IMR-90 (cell line): ENCODE results near the gene NFIX. TPM values are rescaled to one million over a fixed set of nuclear protein-coding genes. Genes with fewer than 3 reads are reported as not detected.
A peak's percentile ranks its signal among the peaks of the same experiment; 100 is the strongest.

ENCODE experiments used
- ATAC-seq: fragments of 200-7000 bp; cut with Tn5 transposase; 2 replicates; pipeline ENCODE4 v1.9.1; 2020; ENCODE audit warnings: low read depth, mild to moderate bottlenecking, moderate library complexity
- BruUV-seq: library from RNA; stranded (reverse); fragments of 400-500 nt; replicated peaks from 2 replicates; lab custom pipeline; 2021; lab: Mats Ljungman, UMichigan
- CTCF ChIA-PET: fragments of 300-600 bp; formaldehyde crosslinking; extraction: SDS; loops from one replicate; lab custom pipeline; 2021; ENCODE audit warnings: antibody characterized with exemption; lab: Yijun Ruan, JAX
- POLR2A ChIA-PET: fragments of 300-600 bp; sonication (Branson Sonifier 250); formaldehyde crosslinking; loops from one replicate; lab custom pipeline; 2022; ENCODE audit warnings: antibody characterized with exemption; ENCODE audit not compliant: unreplicated experiment; lab: Charles Lee
- DNase-seq: peaks from one replicate; pipeline ENCODE4 v3.0.0; 2013
- H2AFZ ChIP-seq: replicated peaks from 2 replicates; pipeline ENCODE3; 2013; ENCODE audit warnings: low read length, mild to moderate bottlenecking; ENCODE audit not compliant: poor library complexity
- H2AK5ac ChIP-seq: 2 replicates; pipeline ENCODE4 v1.6.1; 2013; ENCODE audit warnings: low read depth, low read length, inconsistent platforms
- H2AK9ac ChIP-seq: replicated peaks from 2 replicates; pipeline ENCODE3; 2013; ENCODE audit warnings: mild to moderate bottlenecking, low read depth, low read length, moderate library complexity; ENCODE audit not compliant: poor library complexity
- H2BK120ac ChIP-seq: 2 replicates; pipeline ENCODE4 v1.6.1; 2013; ENCODE audit warnings: low read depth, low read length, inconsistent platforms
- H2BK15ac ChIP-seq: 3 replicates; pipeline ENCODE4 v1.6.1; 2013; ENCODE audit warnings: low read depth, low read length, inconsistent platforms
- H2BK20ac ChIP-seq: 2 replicates; pipeline ENCODE4 v1.6.1; 2013; ENCODE audit warnings: low read depth, mild to moderate bottlenecking, inconsistent platforms, low read length, moderate library complexity
- H2BK5ac ChIP-seq: 2 replicates; pipeline ENCODE4 v1.6.1; 2013; ENCODE audit warnings: mild to moderate bottlenecking, low read depth, low read length, inconsistent platforms; ENCODE audit not compliant: poor library complexity, severe bottlenecking
- H3K14ac ChIP-seq: replicated peaks from 2 replicates; pipeline ENCODE4 v1.6.1; 2013; ENCODE audit warnings: low read depth, low read length, inconsistent platforms
- H3K18ac ChIP-seq: 2 replicates; pipeline ENCODE4 v1.6.1; 2013; ENCODE audit warnings: low read depth, low read length, control low read depth
- H3K23ac ChIP-seq: 2 replicates; pipeline ENCODE4 v1.6.1; 2013; ENCODE audit warnings: low read depth, low read length, inconsistent platforms
- H3K27ac ChIP-seq: 2 replicates; pipeline ENCODE4 v1.5.1; 2013; ENCODE audit warnings: mild to moderate bottlenecking, control low read depth, low read length; ENCODE audit not compliant: insufficient read depth
- H3K27me3 ChIP-seq: 2 replicates; pipeline ENCODE4 v1.6.1; 2013; ENCODE audit warnings: low read length; ENCODE audit not compliant: control insufficient read depth, insufficient read depth
- H3K36me3 ChIP-seq: 2 replicates; pipeline ENCODE4 v1.6.1; 2013; ENCODE audit warnings: low read length, mixed read lengths; ENCODE audit not compliant: control insufficient read depth, insufficient read depth
- H3K4ac ChIP-seq: 2 replicates; pipeline ENCODE4 v1.6.1; 2013; ENCODE audit warnings: low read depth, low read length, inconsistent platforms
- H3K4me1 ChIP-seq: 2 replicates; pipeline ENCODE4 v1.6.1; 2013; ENCODE audit warnings: low read length, mixed read lengths; ENCODE audit not compliant: control insufficient read depth, insufficient read depth
- H3K4me2 ChIP-seq: 2 replicates; pipeline ENCODE4 v1.6.1; 2013; ENCODE audit warnings: low read depth, mild to moderate bottlenecking, control low read depth, low read length, moderate library complexity
- H3K4me3 ChIP-seq: 2 replicates; pipeline ENCODE4 v1.5.1; 2013; ENCODE audit warnings: low read depth, mild to moderate bottlenecking, control low read depth, low read length, moderate library complexity; ENCODE audit not compliant: insufficient read depth
- H3K56ac ChIP-seq: 2 replicates; pipeline ENCODE4 v1.6.1; 2013; ENCODE audit warnings: low read length, inconsistent platforms; ENCODE audit not compliant: insufficient read depth; ENCODE audit errors: extremely low read depth
- H3K79me1 ChIP-seq, 2 experiments: 2 replicates each; pipeline ENCODE4 v1.6.1; 2013; ENCODE audit warnings: low read length in 2 of 2, inconsistent platforms in 1 of 2, low read depth in 1 of 2
- H3K9ac ChIP-seq: 2 replicates; pipeline ENCODE4 v1.6.1; 2013; ENCODE audit warnings: low read depth, low read length, control low read depth
- H3K9me1 ChIP-seq: 2 replicates; pipeline ENCODE4 v1.6.1; 2013; ENCODE audit warnings: low read length, inconsistent platforms; ENCODE audit not compliant: insufficient read depth
- H3K9me3 ChIP-seq: 2 replicates; pipeline ENCODE4 v1.6.1; 2013; ENCODE audit warnings: low read length; ENCODE audit not compliant: control insufficient read depth, insufficient read depth
- H4K20me1 ChIP-seq: 2 replicates; pipeline ENCODE4 v1.6.1; 2013; ENCODE audit warnings: low read length, inconsistent platforms; ENCODE audit not compliant: insufficient read depth
- H4K5ac ChIP-seq: 2 replicates; pipeline ENCODE4 v1.6.1; 2013; ENCODE audit warnings: mild to moderate bottlenecking, low read depth, low read length, control low read depth
- H4K8ac ChIP-seq, 2 experiments: 2 replicates each; pipeline ENCODE4 v1.6.1; 2013; ENCODE audit warnings: low read depth in 2 of 2, low read length in 2 of 2, control low read depth in 1 of 2, inconsistent platforms in 1 of 2
- H4K91ac ChIP-seq: 2 replicates; pipeline ENCODE4 v1.6.1; 2013; ENCODE audit warnings: low read depth, low read length, inconsistent platforms; ENCODE audit not compliant: insufficient read depth
- BHLHE40 ChIP-seq: fragments of 150-350 bp; IDR thresholded peaks from 2 replicates; pipeline ENCODE4 v1.6.1; 2016; ENCODE audit warnings: mild to moderate bottlenecking, low read depth, low read length
- CHD1 ChIP-seq: IDR thresholded peaks from 2 replicates; pipeline ENCODE4 v1.6.1; 2012; ENCODE audit warnings: low read depth, low read length, improper control_type of control experiment
- FOS ChIP-seq: fragments of 150-350 bp; IDR thresholded peaks from 2 replicates; pipeline ENCODE4 v1.6.1; 2016; ENCODE audit warnings: low read depth, low read length
- MAZ ChIP-seq: IDR thresholded peaks from 2 replicates; pipeline ENCODE4 v1.6.1; 2012; ENCODE audit warnings: low read depth, mild to moderate bottlenecking, low read length, improper control_type of control experiment, moderate library complexity, borderline replicate concordance
- MXI1 ChIP-seq: IDR thresholded peaks from 2 replicates; pipeline ENCODE4 v1.6.1; 2012; ENCODE audit warnings: low read depth, mild to moderate bottlenecking, low read length, moderate library complexity, borderline replicate concordance
- NFE2L2 ChIP-seq: fragments of 150-350 bp; IDR thresholded peaks from 2 replicates; pipeline ENCODE4 v1.6.1; 2016; ENCODE audit warnings: low read depth, mild to moderate bottlenecking, low read length
- POLR2A ChIP-seq: IDR thresholded peaks from 2 replicates; pipeline ENCODE4 v1.6.1; 2012; ENCODE audit warnings: mild to moderate bottlenecking, low read depth, low read length
- RCOR1 ChIP-seq: IDR thresholded peaks from 2 replicates; pipeline ENCODE4 v1.6.1; 2012; ENCODE audit warnings: mild to moderate bottlenecking, low read length, improper control_type of control experiment; ENCODE audit not compliant: insufficient replicate concordance
- WGBS, 2 experiments: methylation state at CpG; one replicate each; pipeline versions ENCODE4 v1.1.5 to v1.1.7; 2013; ENCODE audit warnings: missing lambda C conversion rate in 2 of 2; ENCODE audit not compliant: insufficient read length in 1 of 2; ENCODE audit errors: extremely low coverage in 2 of 2; 5-methylcytosine and 5-hydroxymethylcytosine counted together
- dilution Hi-C: fragments of 300-500 bp; cut with HindIII; formaldehyde crosslinking; loops from one replicate; pipeline ENCODE4 v1.14.3; 2018; ENCODE audit warnings: low sequenced_read_pairs; ENCODE audit not compliant: unreplicated experiment
- in situ Hi-C: fragments of 300-500 bp; cut with MboI; formaldehyde crosslinking; loops from 3 replicates; pipeline ENCODE4 v1.14.3; 2019; ENCODE audit warnings: low sequenced_read_pairs, inconsistent platforms, mixed read lengths
- intact Hi-C: fragments of 100-400 bp; cut with micrococcal nuclease; formaldehyde crosslinking; loops from 2 replicates; pipeline ENCODE4 v1.10.0; 2022
- polyA plus RNA-seq, 3 experiments: library from polyadenylated mRNA; depleted of rRNA; stranded (reverse); fragments of >200 nt; gene quantifications; 2 replicates each; pipeline ENCODE4 v1.2.3, GENCODE V29; 2012; ENCODE audit warnings: low replicate concordance in 1 of 3
- total RNA-seq: library from RNA; depleted of rRNA; stranded (reverse); fragments of >200 nt; gene quantifications from 2 replicates; pipeline ENCODE4 v1.2.3, GENCODE V29; 2012
- TF ChIP-seq, protein P1 (sequence below): fragments of 150-350 bp; IDR thresholded peaks from 2 replicates; pipeline ENCODE4 v1.6.1; 2017; ENCODE audit warnings: mild to moderate bottlenecking, antibody characterized with exemption, low read length, low read depth
- TF ChIP-seq, protein P2 (sequence below): conservative IDR thresholded peaks from 2 replicates; pipeline ENCODE4 v1.5.1; 2012; ENCODE audit warnings: mild to moderate bottlenecking, low read depth, low read length, improper control_type of control experiment

NFIX gene
- total and polyA plus RNA-seq, 2 of the 4 experiments (the other 2 are of a cell fraction): 10.2 to 47.7 TPM

DNA sequence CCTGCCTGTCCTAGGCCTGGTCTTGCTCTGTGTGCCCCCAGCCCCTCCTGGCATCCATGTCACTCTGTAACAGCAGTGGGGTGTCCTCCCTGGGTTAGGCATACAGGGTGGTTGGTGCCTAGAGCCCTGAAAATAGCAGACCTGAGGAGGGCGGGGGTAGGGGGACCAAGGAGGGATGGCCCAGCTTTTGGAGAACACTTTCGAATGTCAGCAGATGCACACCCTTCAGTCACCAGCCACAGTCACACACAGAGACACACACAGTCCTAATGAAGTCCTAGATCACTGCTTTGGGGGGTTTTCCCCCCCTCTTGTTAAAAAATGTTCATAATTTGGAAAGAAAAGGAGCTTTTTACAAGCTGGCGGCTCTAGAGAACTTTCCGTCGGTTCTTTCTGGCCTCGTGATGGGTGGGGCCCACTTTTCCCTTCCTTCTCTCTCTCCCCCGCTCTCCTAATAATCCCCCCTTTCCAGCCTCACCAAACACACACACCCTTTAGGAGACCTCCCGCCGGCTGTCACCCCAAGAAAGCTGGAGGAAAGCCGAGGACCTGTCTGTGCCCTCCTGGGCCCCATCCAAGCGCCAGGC lies 59.4 kb downstream of the NFIX start (continued):
- no peak for TF ChIP-seq FOS

DNA sequence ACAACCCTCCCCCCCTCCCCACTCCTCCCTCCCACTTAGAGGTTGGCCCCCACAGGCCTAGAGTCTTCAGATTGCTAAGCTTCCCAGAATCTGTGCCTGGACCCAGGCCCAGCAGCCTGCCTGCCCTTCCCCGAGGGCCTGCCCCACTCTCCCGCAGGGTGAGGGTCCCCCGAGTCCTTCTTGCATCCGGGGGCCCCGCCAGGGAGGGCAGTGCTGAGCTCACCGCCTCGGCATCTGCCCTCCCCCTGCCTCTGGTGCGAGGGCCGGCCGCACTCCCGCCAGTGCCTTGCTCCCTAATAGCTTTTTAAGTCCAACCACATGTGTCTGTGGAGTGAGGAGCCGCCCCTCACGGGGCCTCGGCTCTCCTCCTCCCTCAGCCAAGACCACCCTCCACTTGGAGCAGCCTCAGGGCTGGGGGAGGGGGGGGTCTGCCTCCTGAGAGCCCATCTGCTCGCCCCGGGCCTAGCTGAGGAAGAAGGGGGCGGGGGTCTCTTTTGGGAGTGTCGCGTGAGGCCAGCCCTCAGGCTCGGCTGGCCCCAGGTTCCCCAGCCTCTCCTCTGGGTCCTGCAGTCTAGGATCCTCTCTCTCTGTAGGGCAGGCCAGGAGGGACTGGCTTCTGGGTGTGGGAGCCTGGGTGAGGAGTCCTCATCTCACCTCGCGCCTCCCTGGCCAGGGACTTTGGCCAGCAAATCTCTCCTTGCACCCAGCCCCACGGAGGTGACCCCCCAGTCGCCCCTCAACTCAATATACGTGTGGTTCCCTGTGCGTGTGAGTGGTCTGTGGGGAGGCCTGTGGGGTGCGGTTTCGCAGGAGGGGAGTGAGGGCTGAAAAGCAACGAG lies 60.2 kb downstream of the NFIX start:
- no peaks in the 10 kb centered on the region for H3K27me3 ChIP-seq
- H2AK9ac ChIP-seq: peak overlapping the region; percentile 100
- peak overlapping the region; percentile 100 for H2BK5ac ChIP-seq
- H3K9me3 ChIP-seq: no peaks in the 10 kb centered on the region
- H4K91ac ChIP-seq: peak overlapping the region; percentile 100
- peaks cover 12% of the 10 kb centered on the region; the same call in 1 of the 2 replicates for H4K20me1 ChIP-seq
- peak overlapping the region; percentile 96 for H4K5ac ChIP-seq
- H3K4me1 ChIP-seq: peaks cover 75% of the 10 kb centered on the region
- H3K56ac ChIP-seq: peak overlapping the region; percentile 96
- H3K23ac ChIP-seq: peak overlapping the region; percentile 99
- WGBS, 2 experiments: no CpG with 5 or more reads among the region's 29 CpGs
- peak overlapping the region; percentile 75 for H3K4me2 ChIP-seq
- H2BK15ac ChIP-seq: peak overlapping the region; percentile 99; the same call in 2 of the 3 replicates
- ChIA-PET CTCF (interaction anchor here (0.6 to 2.7 kb wide), 3 partner anchors 22 to 90 kb away, joined by 3 to 13 read pairs (median 7); no protein-coding TSS in a partner anchor), POLR2A (interaction anchor here (0.5 to 1.1 kb wide), 4 partner anchors 11 to 615 kb away, joined by 3 to 11 read pairs (median 6); no protein-coding TSS in a partner anchor)
- peak overlapping the region; percentile 92 for H3K9ac ChIP-seq
- peak overlapping the region; percentile 100 for H3K27ac ChIP-seq
- H2BK120ac ChIP-seq: peak overlapping the region; percentile 100
- peak overlapping the region; percentile 100 for H3K14ac ChIP-seq
- H3K9me1 ChIP-seq: peaks cover 41% of the 10 kb centered on the region
- peak overlapping the region; percentile 95 for H2BK20ac ChIP-seq
- in situ Hi-C loops: no loop called here
- H2AFZ ChIP-seq: peak overlapping the region; percentile 80
- H3K4ac ChIP-seq: peak overlapping the region; percentile 100
- peak overlapping the region; percentile 100 for H2AK5ac ChIP-seq
- no TSS peak for BruUV-seq
- intact Hi-C loops: no loop called here
- H3K79me1 ChIP-seq: peaks cover 45 to 89% of the 10 kb centered on the region in 2 experiments
- ATAC-seq (peak; percentile 59), DNase-seq (peak; percentile 89)
- peak overlapping the region; percentile 99 to 100 for H4K8ac ChIP-seq
- dilution Hi-C loops: no loop called here
- H3K18ac ChIP-seq: peak overlapping the region; percentile 99
- H3K4me3 ChIP-seq: no peak overlapping the region
- H3K36me3 ChIP-seq: peaks cover 7% of the 10 kb centered on the region; the same call in 1 of the 2 replicates
- TF ChIP-seq, protein P1, sequence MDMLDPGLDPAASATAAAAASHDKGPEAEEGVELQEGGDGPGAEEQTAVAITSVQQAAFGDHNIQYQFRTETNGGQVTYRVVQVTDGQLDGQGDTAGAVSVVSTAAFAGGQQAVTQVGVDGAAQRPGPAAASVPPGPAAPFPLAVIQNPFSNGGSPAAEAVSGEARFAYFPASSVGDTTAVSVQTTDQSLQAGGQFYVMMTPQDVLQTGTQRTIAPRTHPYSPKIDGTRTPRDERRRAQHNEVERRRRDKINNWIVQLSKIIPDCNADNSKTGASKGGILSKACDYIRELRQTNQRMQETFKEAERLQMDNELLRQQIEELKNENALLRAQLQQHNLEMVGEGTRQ: no peak
- TF ChIP-seq NFE2L2 (no peak), RCOR1 (no peak), BHLHE40 (no peak; the same call in 1 of the 2 replicates), MAZ (peak; percentile 88), CHD1 (no peak), FOS (peak; percentile 39; the same call in 1 of the 2 replicates), POLR2A (peak; percentile 14; the same call in 1 of the 2 replicates), MXI1 (peak; percentile 86; the same call in 1 of the 2 replicates)
- TF ChIP-seq, protein P2, sequence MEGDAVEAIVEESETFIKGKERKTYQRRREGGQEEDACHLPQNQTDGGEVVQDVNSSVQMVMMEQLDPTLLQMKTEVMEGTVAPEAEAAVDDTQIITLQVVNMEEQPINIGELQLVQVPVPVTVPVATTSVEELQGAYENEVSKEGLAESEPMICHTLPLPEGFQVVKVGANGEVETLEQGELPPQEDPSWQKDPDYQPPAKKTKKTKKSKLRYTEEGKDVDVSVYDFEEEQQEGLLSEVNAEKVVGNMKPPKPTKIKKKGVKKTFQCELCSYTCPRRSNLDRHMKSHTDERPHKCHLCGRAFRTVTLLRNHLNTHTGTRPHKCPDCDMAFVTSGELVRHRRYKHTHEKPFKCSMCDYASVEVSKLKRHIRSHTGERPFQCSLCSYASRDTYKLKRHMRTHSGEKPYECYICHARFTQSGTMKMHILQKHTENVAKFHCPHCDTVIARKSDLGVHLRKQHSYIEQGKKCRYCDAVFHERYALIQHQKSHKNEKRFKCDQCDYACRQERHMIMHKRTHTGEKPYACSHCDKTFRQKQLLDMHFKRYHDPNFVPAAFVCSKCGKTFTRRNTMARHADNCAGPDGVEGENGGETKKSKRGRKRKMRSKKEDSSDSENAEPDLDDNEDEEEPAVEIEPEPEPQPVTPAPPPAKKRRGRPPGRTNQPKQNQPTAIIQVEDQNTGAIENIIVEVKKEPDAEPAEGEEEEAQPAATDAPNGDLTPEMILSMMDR: 0 out of 2 replicates have a peak, but pooled peaks have one; percentile 8
